ENCODE data around the gene FUZ. TPM values are rescaled to one million over a fixed set of nuclear protein-coding genes. Genes with fewer than 3 reads are reported as not detected.

Gene FUZ
- total RNA-seq, 1 donor from 2014 or later, result 8.3 TPM

GRCh38 chr19:49791776-49792445, 21.2 kb downstream of the FUZ start:
- no peak overlapping the region for H3K4me3 ChIP-seq (ENCODE audit: low read depth, low read length)
- TF ChIP-seq CTCF (conservative IDR thresholded peaks at IDR 0.05; ENCODE audit: low read depth, low read length), result no peak
- no peak for DNase-seq (ENCODE audit: low read depth)

GRCh38 chr19:49790866-49791265, 22.2 kb downstream of the FUZ start:
- H3K4me3 ChIP-seq (ENCODE audit: low read depth, low read length), result no peak overlapping the region
- TF ChIP-seq CTCF (conservative IDR thresholded peaks at IDR 0.05; ENCODE audit: low read depth, low read length), result no peak
- no peak for DNase-seq (ENCODE audit: low read depth)

- DNase-seq (ENCODE audit: low read depth), result no peak
- no peak overlapping the region for H3K4me3 ChIP-seq (ENCODE audit: low read depth, low read length)
- TF ChIP-seq CTCF (conservative IDR thresholded peaks at IDR 0.05; ENCODE audit: low read depth, low read length), result no peak
Observed at GRCh38 chr19:49788857-49789256, 24.2 kb downstream of the FUZ start.

GRCh38 chr19:49787746-49788145, 25.3 kb downstream of the FUZ start:
- DNase-seq (ENCODE audit: low read depth), result no peak
- no peak overlapping the region for H3K4me3 ChIP-seq (ENCODE audit: low read depth, low read length)
- no peak for TF ChIP-seq CTCF (conservative IDR thresholded peaks at IDR 0.05; ENCODE audit: low read depth, low read length)

- no peak overlapping the region for H3K4me3 ChIP-seq (ENCODE audit: low read depth, low read length)
- DNase-seq (ENCODE audit: low read depth), result no peak
- no peak for TF ChIP-seq CTCF (conservative IDR thresholded peaks at IDR 0.05; ENCODE audit: low read depth, low read length)
Observed at GRCh38 chr19:49786376-49786820, 26.7 kb downstream of the FUZ start.

- no peak overlapping the region for H3K4me3 ChIP-seq (ENCODE audit: low read depth, low read length)
- no peak for TF ChIP-seq CTCF (conservative IDR thresholded peaks at IDR 0.05; ENCODE audit: low read depth, low read length)
- DNase-seq (ENCODE audit: low read depth), result no peak
Observed at GRCh38 chr19:49782515-49782914, 30.6 kb downstream of the FUZ start.

- H3K4me3 ChIP-seq (ENCODE audit: low read depth, low read length), result no peak overlapping the region
- DNase-seq (ENCODE audit: low read depth), result no peak
- TF ChIP-seq CTCF (conservative IDR thresholded peaks at IDR 0.05; ENCODE audit: low read depth, low read length), result no peak
Observed at GRCh38 chr19:49781394-49781793, 31.7 kb downstream of the FUZ start.
